Astrocyte (in vitro differentiated cells and primary cell): ENCODE results near the gene ADAMTS3. TPM values are rescaled to one million over a fixed set of nuclear protein-coding genes. Genes with fewer than 3 reads are reported as not detected.
A peak's percentile ranks its signal among the peaks of the same experiment; 100 is the strongest.

Experiments
- DNase-seq: peaks from one replicate; pipeline ENCODE4 v3.0.0-alpha.2; 2010; ENCODE audit warnings: low read depth
- FAIRE-seq: peaks from 2 replicates; lab custom pipeline; 2011; peaks lifted over from hg19 to GRCh38; lab: Jason Lieb, UNC
- H2AFZ ChIP-seq: 2 replicates; pipeline ENCODE4 v1.6.0; 2012; ENCODE audit warnings: low read depth, low read length, inconsistent platforms
- H3K27ac ChIP-seq: 2 replicates; pipeline ENCODE4 v1.5.1; 2011; ENCODE audit warnings: low read depth, low read length, inconsistent platforms
- H3K27me3 ChIP-seq: 2 replicates; pipeline ENCODE4 v1.6.0; 2011; ENCODE audit warnings: low read length, inconsistent platforms; ENCODE audit not compliant: insufficient read depth
- H3K36me3 ChIP-seq: 2 replicates; pipeline ENCODE4 v1.5.1; 2011; ENCODE audit warnings: low read length, inconsistent platforms; ENCODE audit not compliant: insufficient read depth
- H3K4me1 ChIP-seq: 2 replicates; pipeline ENCODE4 v1.5.1; 2011; ENCODE audit warnings: low read length, inconsistent platforms; ENCODE audit not compliant: insufficient read depth
- H3K4me2 ChIP-seq: 2 replicates; pipeline ENCODE4 v1.6.0; 2012; ENCODE audit warnings: low read length, inconsistent platforms
- H3K4me3 ChIP-seq: 2 replicates; pipeline ENCODE4 v1.5.1; 2011; ENCODE audit warnings: low read depth, mild to moderate bottlenecking, low read length, inconsistent platforms; ENCODE audit not compliant: insufficient read depth
- H3K79me2 ChIP-seq: 2 replicates; pipeline ENCODE4 v1.6.0; 2012; ENCODE audit warnings: mild to moderate bottlenecking, low read length, inconsistent platforms; ENCODE audit not compliant: insufficient read depth
- H3K9ac ChIP-seq: 2 replicates; pipeline ENCODE4 v1.6.0; 2012; ENCODE audit warnings: mild to moderate bottlenecking, low read length, inconsistent platforms
- H3K9me3 ChIP-seq: 2 replicates; pipeline ENCODE4 v1.5.1; 2012; ENCODE audit warnings: low read depth, mild to moderate bottlenecking, low read length, inconsistent platforms; ENCODE audit not compliant: insufficient read depth
- H4K20me1 ChIP-seq: 2 replicates; pipeline ENCODE4 v1.6.0; 2012; ENCODE audit warnings: low read length, inconsistent platforms; ENCODE audit not compliant: insufficient read depth
- H3K27ac Mint-ChIP-seq: one replicate; pipeline ENCODE4 v1.8.0; 2021; ENCODE audit warnings: mild to moderate bottlenecking, mixed read lengths; ENCODE audit not compliant: unreplicated experiment
- H3K27me3 Mint-ChIP-seq: one replicate; pipeline ENCODE4 v1.8.0; 2021; ENCODE audit warnings: low read depth, mixed read lengths; ENCODE audit not compliant: unreplicated experiment
- H3K36me3 Mint-ChIP-seq: one replicate; pipeline ENCODE4 v1.8.0; 2021; ENCODE audit warnings: low read depth, mixed read lengths; ENCODE audit not compliant: unreplicated experiment
- H3K4me1 Mint-ChIP-seq: one replicate; pipeline ENCODE4 v1.8.0; 2021; ENCODE audit warnings: low read depth, mixed read lengths; ENCODE audit not compliant: unreplicated experiment
- H3K4me3 Mint-ChIP-seq: one replicate; pipeline ENCODE4 v1.8.0; 2021; ENCODE audit warnings: mild to moderate bottlenecking, moderate library complexity, mixed read lengths; ENCODE audit not compliant: unreplicated experiment
- H3K9me3 Mint-ChIP-seq: one replicate; pipeline ENCODE4 v1.8.0; 2021; ENCODE audit warnings: mild to moderate bottlenecking, mixed read lengths; ENCODE audit not compliant: unreplicated experiment
- EZH2 ChIP-seq: IDR thresholded peaks from 2 replicates; pipeline ENCODE4 v1.6.1; 2012; ENCODE audit warnings: mild to moderate bottlenecking, low read length, inconsistent platforms; ENCODE audit not compliant: insufficient read depth
- total RNA-seq: library from RNA; stranded (reverse); gene quantifications from 2 replicates; pipeline ENCODE4 v1.2.1, GENCODE V29; 2021
- TF ChIP-seq, protein P1 (sequence below): IDR thresholded peaks from 2 replicates; pipeline ENCODE4 v1.5.1; 2011; ENCODE audit warnings: low read depth, mild to moderate bottlenecking, inconsistent platforms, low read length, moderate library complexity; ENCODE audit not compliant: insufficient read depth

The ADAMTS3 gene
- total RNA-seq, 1 donor from 2014 or later, result 4.2 TPM

DNA sequence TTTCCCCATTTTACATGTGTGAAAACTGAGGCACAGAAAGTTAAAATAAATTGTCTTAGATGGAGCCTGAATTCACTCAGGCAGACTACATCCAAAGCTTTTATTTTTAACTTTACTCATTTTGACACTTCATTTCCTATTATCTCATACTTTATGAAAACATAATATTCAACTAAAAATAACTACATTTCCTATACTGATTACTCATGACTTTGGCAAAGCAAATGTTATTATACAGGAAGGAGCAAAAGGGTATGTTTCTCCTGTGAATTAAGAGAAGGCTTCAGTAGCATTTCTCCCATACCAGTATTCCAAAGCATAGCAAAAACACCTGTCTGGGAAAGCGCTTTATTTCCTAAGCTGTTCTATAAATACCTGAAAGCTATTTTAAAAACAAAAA is 178.6 kb downstream of the ADAMTS3 start:
- Histone ChIP-seq H3K27ac (no peak overlapping the region), H2AFZ (no peak overlapping the region), H3K4me2 (no peak overlapping the region), H3K27me3 (no peaks in the 10 kb centered on the region), H4K20me1 (no peaks in the 10 kb centered on the region), H3K4me3 (no peak overlapping the region), H3K9ac (no peak overlapping the region), H3K36me3 (no peaks in the 10 kb centered on the region), H3K9me3 (no peaks in the 10 kb centered on the region), H3K79me2 (no peaks in the 10 kb centered on the region), H3K4me1 (peaks cover 3% of the 10 kb centered on the region)
- FAIRE-seq (no peak), DNase-seq (peak; percentile 59)
- Mint-ChIP-seq H3K36me3 (no peaks in the 10 kb centered on the region), H3K4me3 (no peak overlapping the region), H3K4me1 (peaks cover 4% of the 10 kb centered on the region), H3K27me3 (no peaks in the 10 kb centered on the region), H3K9me3 (no peaks in the 10 kb centered on the region), H3K27ac (no peak overlapping the region)
- TF ChIP-seq, protein P1, sequence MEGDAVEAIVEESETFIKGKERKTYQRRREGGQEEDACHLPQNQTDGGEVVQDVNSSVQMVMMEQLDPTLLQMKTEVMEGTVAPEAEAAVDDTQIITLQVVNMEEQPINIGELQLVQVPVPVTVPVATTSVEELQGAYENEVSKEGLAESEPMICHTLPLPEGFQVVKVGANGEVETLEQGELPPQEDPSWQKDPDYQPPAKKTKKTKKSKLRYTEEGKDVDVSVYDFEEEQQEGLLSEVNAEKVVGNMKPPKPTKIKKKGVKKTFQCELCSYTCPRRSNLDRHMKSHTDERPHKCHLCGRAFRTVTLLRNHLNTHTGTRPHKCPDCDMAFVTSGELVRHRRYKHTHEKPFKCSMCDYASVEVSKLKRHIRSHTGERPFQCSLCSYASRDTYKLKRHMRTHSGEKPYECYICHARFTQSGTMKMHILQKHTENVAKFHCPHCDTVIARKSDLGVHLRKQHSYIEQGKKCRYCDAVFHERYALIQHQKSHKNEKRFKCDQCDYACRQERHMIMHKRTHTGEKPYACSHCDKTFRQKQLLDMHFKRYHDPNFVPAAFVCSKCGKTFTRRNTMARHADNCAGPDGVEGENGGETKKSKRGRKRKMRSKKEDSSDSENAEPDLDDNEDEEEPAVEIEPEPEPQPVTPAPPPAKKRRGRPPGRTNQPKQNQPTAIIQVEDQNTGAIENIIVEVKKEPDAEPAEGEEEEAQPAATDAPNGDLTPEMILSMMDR, result no peak
- TF ChIP-seq EZH2, result no peak

DNA sequence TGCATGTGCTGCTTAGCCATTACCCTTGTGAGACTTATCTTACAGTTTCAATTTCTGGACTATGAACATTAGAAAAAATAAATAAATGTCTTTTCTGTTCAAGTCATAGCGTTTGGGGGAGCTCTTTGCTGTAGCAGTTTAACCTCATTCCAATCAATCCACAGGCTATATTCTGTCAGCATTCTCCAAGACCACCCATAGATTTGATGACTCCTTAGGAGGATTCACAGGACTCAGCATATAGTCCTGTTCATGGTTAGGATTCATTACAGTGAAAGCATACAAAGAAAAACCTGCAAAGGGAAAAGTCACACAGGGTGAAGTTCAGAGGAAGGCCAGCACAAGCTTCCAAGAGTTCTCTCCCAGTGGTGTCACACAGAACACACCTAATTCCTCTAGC is 180.5 kb downstream of the ADAMTS3 start:
- no peak for FAIRE-seq
- peaks cover 5% of the 10 kb centered on the region for H3K4me1 ChIP-seq
- no peak for TF ChIP-seq EZH2
- TF ChIP-seq, protein P1, result no peak
- H3K36me3 Mint-ChIP-seq, result no peaks in the 10 kb centered on the region
- H3K9me3 Mint-ChIP-seq, result no peaks in the 10 kb centered on the region
- no peak for DNase-seq
- H3K4me1 Mint-ChIP-seq, result peaks cover 3% of the 10 kb centered on the region
- H3K36me3 ChIP-seq, result no peaks in the 10 kb centered on the region
- no peaks in the 10 kb centered on the region for H3K9me3 ChIP-seq
- no peaks in the 10 kb centered on the region for H3K79me2 ChIP-seq
- H2AFZ ChIP-seq, result no peak overlapping the region
- H3K27ac Mint-ChIP-seq, result no peak overlapping the region
- H3K4me3 Mint-ChIP-seq, result no peak overlapping the region
- H3K9ac ChIP-seq, result no peak overlapping the region
- H3K27ac ChIP-seq, result no peak overlapping the region
- H3K27me3 ChIP-seq, result no peaks in the 10 kb centered on the region
- no peaks in the 10 kb centered on the region for H4K20me1 ChIP-seq
- H3K4me3 ChIP-seq, result no peak overlapping the region
- no peak overlapping the region for H3K4me2 ChIP-seq
- no peaks in the 10 kb centered on the region for H3K27me3 Mint-ChIP-seq

DNA sequence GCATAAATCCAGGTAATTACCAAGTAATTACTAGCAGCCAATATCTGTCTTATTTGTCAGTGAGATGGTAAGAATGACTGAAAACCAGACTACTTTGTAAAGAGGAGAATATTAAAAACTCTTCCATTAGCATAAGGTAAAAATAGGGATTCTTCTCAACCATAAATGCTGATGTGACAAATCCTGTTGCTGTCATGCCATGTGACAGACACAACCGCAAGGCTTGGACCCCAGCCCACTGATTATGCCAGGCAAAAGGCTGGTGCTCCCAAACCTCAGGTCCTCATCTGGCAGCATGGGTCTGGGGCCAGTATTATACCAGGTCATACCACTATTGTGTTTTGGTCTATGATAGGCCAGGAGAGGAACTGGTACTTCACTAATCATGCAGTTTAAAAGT is 181.1 kb downstream of the ADAMTS3 start:
- H3K36me3 ChIP-seq, result no peaks in the 10 kb centered on the region
- Mint-ChIP-seq H3K4me3 (no peak overlapping the region), H3K36me3 (no peaks in the 10 kb centered on the region), H3K9me3 (no peaks in the 10 kb centered on the region), H3K27me3 (no peaks in the 10 kb centered on the region), H3K4me1 (peaks cover 8% of the 10 kb centered on the region), H3K27ac (no peak overlapping the region)
- H3K9ac ChIP-seq, result no peak overlapping the region
- TF ChIP-seq EZH2, result no peak
- TF ChIP-seq, protein P1, result no peak
- H3K9me3 ChIP-seq, result no peaks in the 10 kb centered on the region
- no peak overlapping the region for H2AFZ ChIP-seq
- no peaks in the 10 kb centered on the region for H4K20me1 ChIP-seq
- H3K4me1 ChIP-seq, result peaks cover 7% of the 10 kb centered on the region
- no peak overlapping the region for H3K4me2 ChIP-seq
- H3K27me3 ChIP-seq, result no peaks in the 10 kb centered on the region
- H3K27ac ChIP-seq, result no peak overlapping the region
- no peak overlapping the region for H3K4me3 ChIP-seq
- H3K79me2 ChIP-seq, result no peaks in the 10 kb centered on the region
- FAIRE-seq (no peak), DNase-seq (no peak)
